Endothelial cell of umbilical vein (primary cell): ENCODE measurements around the gene DEGS2.

Experiments used
- EZH2 ChIP-seq: IDR thresholded peaks from 2 replicates; pipeline ENCODE4 v1.6.1; 2012; ENCODE audit warnings: borderline replicate concordance, low read depth, mild to moderate bottlenecking, moderate library complexity, low read length, inconsistent platforms; ENCODE audit not compliant: severe bottlenecking
- JUN ChIP-seq: IDR thresholded peaks from 2 replicates; pipeline ENCODE4 v1.6.1; 2011; ENCODE audit warnings: borderline replicate concordance, low read depth; ENCODE audit not compliant: insufficient read length, insufficient read depth
- TF ChIP-seq, protein P1 (sequence below), 2 donors: IDR thresholded peaks; 1 replicate in 1 of 2; 2 replicates in 1 of 2; pipeline ENCODE4 v1.5.1; 2011; ENCODE audit warnings: low read length in 2 of 2, mild to moderate bottlenecking in 2 of 2, moderate library complexity in 2 of 2, control low read depth in 1 of 2, inconsistent platforms in 1 of 2, low read depth in 1 of 2; ENCODE audit not compliant: insufficient read depth in 1 of 2; ENCODE audit errors: extremely low read depth in 1 of 2

DNA sequence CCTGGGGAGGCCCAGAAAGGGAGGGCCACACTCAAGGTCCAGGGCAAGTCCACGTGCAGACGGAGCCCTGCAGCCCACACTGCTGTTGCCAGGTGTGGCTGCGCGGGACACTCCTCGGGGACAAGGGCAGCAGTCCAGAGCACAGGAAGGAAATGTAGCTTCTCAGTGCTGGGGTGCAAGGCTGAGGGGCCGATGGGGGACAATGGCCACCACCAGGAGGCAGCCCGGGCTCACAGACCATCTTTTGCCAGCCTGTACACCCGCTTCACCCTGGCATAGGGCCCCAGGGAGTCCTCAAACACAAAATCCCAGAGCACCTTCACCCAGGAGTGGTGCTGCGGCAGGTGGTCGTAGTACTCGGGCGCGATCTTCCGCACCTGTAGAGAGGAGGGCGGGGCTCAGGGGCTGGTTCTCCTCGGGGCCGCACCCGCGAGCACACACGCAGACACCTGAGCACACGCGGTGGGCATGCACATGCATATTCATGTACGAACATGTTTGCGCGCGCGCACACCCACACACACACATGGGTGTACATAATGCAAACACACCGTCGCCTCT, 12.8 kb downstream of the DEGS2 start:
- TF ChIP-seq, protein P1, sequence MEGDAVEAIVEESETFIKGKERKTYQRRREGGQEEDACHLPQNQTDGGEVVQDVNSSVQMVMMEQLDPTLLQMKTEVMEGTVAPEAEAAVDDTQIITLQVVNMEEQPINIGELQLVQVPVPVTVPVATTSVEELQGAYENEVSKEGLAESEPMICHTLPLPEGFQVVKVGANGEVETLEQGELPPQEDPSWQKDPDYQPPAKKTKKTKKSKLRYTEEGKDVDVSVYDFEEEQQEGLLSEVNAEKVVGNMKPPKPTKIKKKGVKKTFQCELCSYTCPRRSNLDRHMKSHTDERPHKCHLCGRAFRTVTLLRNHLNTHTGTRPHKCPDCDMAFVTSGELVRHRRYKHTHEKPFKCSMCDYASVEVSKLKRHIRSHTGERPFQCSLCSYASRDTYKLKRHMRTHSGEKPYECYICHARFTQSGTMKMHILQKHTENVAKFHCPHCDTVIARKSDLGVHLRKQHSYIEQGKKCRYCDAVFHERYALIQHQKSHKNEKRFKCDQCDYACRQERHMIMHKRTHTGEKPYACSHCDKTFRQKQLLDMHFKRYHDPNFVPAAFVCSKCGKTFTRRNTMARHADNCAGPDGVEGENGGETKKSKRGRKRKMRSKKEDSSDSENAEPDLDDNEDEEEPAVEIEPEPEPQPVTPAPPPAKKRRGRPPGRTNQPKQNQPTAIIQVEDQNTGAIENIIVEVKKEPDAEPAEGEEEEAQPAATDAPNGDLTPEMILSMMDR (IDR thresholded peaks at IDR 0.05; ENCODE audit: extremely low read depth in 1 of 2, insufficient read depth in 1 of 2, low read depth in 1 of 2, low read length in 2 of 2): no peak
- TF ChIP-seq EZH2 (no peak), JUN (no peak)
